GM18517 (cell line): Measurements from ENCODE around the gene ACR.
"Not testable (repeated sequence)": the region's sequence is repeated elsewhere in the genome, so short reads cannot be mapped to it uniquely, and the experiment has no call there.

Source experiments
- ATAC-seq: cut with Tn5 transposase; IDR thresholded peaks from one replicate; pipeline ENCODE4 v1.9.1; 2021; ENCODE audit warnings: mild to moderate bottlenecking, moderate library complexity; ENCODE audit not compliant: unreplicated experiment

ACR gene

DNA sequence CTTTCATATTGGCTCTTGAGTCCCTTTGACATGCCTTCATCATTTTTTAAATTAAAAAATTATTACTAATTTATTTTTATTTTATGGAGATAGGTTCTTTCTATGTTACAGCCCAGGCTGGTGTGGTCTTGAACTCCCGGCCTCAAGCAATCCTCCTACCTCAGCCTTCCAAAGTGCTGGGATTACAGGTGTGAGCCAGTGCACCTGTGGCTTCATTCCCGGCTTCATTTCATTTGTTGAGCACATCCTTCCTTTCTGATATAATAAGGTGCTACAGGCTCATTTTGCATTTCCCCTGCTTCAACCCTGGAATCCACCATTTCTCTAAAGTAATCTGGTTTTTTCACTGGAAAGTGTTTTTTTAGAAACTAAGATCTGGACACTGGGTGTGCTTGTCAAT lies 23.8 kb downstream of the ACR start:
- ATAC-seq, result not testable (repeated sequence)

DNA sequence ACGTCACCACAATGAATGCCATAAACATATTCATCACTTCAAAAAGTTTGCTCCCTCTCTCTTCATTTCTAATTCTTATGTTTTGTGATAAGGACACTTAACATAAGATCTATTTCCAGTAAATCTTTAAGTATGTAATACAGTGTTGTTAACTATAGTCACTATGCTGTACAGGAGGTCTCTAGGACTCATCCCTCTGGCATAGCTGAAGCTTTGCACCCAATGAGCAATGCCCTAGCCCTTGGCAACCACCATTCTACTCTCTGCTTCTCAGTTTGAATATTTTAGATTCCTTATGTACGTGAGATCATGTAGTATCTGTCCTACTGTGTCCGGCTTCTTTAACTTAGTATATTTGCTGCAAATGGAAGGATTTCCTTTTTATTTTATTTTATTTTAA lies 26.3 kb downstream of the ACR start:
- ATAC-seq, result not testable (repeated sequence)

DNA sequence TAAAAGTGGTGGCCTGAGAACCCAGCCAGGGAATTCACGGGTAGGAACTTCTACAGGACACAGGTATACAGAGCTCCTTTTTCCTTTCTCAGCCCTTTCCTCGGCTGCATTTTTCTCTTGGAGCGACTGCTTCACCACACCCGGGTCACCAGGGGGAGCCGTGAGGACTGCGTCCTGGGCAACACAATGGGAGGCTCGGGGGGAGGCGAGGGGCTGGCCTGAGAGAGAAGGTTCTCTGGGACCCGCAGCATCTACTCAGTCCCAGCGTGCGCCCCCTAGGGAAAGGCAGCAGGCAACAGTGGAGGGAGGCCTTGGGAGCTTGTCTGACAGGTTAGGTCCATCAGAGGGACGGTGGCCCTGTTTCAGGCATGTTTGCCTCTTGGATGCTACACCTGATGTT lies 37.1 kb downstream of the ACR start:
- not testable (repeated sequence) for ATAC-seq

DNA sequence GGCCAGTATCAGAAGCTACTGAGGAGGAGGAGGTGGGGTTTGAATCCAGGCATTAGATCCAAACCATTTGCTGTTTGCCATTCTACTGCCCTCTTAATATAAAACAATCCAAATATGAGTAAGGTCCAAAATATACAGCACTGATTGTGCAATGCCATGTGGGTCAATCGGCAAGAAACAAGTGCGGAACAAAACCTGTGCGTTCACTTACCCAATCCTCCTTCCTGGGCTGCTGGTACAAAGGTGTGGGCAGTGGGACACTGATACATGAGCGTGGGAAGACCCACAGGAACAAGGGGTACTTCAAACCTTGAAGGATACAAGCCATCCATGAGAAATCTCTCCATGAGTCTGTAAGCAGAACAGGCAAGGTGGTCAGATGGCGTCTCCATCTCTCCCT lies 39.6 kb downstream of the ACR start:
- ATAC-seq, result not testable (repeated sequence)

DNA sequence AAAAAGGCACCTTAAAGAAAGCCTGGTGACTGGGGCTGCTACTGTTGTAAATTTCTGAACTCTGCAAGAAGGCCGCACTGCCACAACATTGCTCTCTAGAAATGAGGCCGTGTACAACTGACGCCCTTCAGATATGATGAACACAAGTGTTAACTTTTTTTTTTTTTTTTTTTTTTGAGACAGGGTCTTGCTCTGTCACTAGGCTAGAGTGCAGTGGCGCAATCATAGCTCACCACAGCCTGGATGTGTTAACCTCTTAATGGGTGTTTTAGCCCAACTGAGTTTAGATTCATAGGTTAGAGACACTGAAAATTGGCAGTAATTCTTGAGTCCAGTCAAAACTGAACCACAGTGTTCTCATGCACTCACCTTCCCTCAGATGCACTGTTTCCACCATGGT lies 42.2 kb downstream of the ACR start:
- not testable (repeated sequence) for ATAC-seq

DNA sequence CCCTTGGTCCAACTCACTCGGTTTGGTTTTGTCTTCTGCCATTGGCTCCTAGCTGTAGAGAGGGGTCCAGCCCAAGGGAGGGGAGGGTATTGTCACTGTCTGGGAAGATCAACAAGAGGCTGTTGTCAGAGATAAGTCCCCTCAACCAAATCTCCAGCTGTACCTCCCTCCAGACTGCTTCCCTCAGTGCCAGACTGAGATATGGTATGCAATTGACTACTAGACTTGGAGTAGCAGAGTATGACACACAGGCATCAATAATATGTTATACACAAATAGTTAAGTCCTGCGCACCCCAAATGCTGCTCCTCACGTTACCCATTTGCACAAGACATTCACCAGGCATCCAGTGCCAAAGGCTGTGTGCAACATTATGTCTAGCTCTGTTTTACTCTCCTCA lies 44.2 kb downstream of the ACR start:
- ATAC-seq, result not testable (repeated sequence)

DNA sequence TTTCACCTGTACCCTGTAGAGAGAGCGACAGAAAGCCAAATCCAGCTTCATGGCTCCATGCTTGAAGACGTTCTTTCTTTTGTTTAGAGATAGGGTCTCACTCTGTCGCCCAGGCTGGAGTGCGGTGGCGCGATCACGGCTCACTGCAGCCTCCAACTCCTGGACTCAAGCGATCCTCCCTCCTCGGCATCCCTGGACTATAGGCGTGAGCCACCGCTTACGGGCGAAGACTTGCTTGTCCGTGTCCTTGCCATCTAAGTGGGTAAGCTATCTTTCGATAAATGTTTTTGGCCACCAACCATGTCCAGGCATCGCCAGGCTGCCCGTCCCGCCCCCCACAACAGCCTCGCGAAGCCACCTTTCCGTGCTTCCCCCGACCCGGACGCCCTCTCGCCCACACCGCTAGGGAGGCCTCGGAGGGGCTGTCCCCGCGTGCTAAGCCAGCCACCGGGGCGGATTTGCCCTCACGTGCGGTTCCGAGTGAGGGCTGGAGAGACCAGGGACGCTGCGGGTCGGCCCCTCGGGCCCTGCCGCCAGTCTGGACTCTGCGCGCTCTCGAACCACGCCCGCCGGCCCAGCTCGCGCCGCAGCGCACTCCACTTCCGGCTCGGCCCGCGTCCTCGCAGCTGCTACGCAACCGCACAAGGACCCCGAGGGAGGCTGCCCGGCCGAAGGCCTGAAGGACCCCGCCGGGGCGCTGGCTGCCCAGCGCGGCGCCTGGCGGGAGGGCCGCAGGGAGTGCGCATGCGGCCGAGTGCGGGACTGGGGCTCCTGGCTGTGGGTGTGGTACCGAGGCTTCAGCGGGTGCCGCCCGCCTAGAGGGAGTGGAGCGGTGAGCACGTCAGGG lies 45.3 kb downstream of the ACR start, which contains the start of gene RABL2B:
TSS of gene RABL2B (minus strand) at position 604 of the 847 bp plus-strand sequence. CDS start 1,342 bp downstream, outside the sequence.
- ATAC-seq, result peak; percentile 89

DNA sequence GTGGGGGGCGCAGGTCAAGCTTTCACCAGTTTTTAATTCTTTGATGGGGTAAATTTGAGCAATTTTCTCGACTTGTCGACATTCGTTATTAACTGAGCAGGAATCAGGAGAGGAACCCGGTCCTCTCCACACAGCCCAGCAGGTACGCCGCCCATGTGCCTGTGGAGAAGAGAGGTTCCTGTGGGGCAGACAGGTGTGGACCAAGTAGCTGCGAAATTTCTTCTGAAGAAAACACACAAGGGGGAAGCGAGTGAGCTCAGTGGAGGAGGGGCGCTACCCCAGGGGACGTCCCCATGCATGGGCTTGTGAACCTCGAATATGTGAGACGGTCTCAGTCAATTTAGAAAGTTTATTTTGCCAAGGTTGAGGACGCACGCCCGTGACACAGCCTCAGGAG lies 45.9 kb downstream of the ACR start:
- peak; percentile 36 for ATAC-seq

DNA sequence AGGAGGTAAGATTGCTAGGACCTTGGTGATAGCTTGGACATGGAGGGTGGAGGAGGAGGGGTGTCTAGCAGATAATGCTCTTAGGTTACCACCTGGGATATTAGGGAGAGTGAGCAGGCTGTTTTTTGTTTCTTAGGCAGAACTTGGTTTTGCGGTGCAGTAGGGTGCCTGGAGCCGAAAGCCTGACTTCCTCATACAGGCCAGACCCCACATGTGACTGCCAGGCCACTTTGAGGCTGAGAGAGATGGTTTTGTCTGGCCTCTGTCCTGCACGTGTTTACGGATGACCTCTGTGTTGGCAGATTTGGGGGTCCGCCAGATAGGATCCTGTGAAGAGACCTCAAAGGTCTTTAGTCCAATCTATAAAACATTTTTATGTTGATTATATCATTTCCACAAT lies 47.3 kb downstream of the ACR start:
- ATAC-seq, result not testable (repeated sequence)

DNA sequence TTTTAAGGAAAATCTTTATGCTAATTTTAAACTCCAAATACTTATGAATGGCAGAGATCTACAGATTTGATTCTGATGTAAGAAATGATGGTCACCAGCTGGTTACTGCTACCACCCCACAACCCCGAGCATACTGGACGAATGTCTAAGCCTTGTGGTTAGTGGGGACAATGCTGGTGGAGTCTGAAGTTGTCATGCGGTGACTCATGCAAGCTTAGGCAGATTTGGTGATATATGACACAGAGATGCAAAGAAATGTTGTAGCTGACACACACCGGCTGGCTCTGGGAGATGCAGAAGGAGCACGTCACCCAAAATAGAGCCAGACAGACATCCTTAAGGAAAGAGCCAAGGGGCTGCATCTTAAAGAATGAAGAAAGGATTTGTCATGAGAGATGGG lies 48.9 kb downstream of the ACR start:
- not testable (repeated sequence) for ATAC-seq
